HTERT RPE-1 (cell line): ENCODE measurements around the gene BOLA2B.
"Not testable (repeated sequence)": the region's sequence is repeated elsewhere in the genome, so short reads cannot be mapped to it uniquely, and the experiment has no call there.

ENCODE experiments used
- in situ Hi-C: fragments of 300-500 bp; cut with MboI; formaldehyde crosslinking; loops from 4 replicates; pipeline ENCODE4 v1.14.3; 2020; ENCODE audit warnings: low sequenced_read_pairs

BOLA2B gene

DNA sequence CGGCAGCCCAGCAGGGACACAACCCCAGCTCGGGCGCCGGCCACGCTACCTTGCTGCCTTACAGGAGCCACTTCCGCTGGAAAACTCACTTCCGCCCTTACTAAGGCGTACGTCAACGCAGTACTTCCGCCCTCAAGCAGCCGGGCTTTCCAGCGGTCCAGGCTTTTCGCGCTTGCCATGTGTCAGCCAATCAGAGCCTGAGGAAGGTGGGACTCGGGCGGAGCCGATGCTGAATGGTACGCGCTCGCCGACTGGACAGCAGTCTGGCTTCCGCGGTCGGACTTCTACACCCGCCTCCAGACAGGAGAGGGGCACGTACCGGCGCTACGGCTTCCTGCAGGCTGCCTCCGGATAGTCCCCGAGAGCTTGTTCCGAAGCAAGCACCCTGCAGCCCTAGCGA, at the start of gene BOLA2B, which contains the start of gene SLX1A:
Gene BOLA2B (minus strand): TSS at position 52 of the 400 bp plus-strand sequence. CDS start 71 bp downstream, outside the sequence.
Gene SLX1A (plus strand): TSS at position 261 of the 400 bp plus-strand sequence. CDS start 210 bp downstream, outside the sequence.
- in situ Hi-C loops, result not testable (repeated sequence)

DNA sequence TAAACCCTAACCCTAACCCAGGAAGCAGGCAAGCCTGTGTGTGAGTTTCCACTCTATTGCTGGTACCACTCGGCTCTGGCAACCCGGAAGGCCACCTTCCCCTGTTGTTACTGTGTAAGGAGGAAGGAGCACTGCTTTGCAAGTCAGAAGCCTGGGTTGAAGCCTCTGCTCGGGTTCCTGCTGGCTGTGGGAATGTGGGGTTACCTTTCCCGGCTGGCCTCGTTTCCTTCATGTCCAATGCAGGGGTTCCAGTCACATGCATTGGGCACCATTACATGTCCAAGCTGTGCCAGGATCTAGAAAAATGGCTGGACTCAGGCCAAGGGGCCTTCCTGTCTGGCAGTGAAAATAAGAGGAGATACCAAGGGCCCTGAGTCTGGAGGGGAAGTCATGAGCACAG, 23.6 kb upstream of the BOLA2B start:
- in situ Hi-C loops, result not testable (repeated sequence)

DNA sequence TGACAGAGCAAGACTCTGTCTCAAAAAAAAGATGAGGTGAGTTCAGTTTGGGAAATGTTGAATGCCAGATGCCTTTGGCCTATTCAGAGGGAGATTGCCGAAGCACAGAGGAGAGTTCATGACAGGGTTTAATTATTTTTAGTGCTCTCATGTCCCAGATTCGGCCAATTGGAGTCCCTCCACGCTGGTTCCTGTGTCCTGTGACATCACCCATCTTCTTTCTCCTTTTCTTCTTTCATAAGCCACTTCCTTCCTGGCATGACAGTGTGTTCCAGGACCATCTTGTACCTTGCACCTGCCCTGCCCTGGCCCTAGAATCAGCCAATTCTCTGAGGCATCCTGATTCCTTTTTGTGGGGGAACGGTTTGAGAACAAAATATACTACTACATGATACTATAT, 17.9 kb upstream of the BOLA2B start:
- in situ Hi-C loops, result not testable (repeated sequence)

GRCh38 chr16:30209032-30209431, 15.6 kb upstream of the BOLA2B start:
- in situ Hi-C loops, result not testable (repeated sequence)

- in situ Hi-C loops, result not testable (repeated sequence)
Observed at GRCh38 chr16:30207063-30207704, 13.7 kb upstream of the BOLA2B start.

DNA sequence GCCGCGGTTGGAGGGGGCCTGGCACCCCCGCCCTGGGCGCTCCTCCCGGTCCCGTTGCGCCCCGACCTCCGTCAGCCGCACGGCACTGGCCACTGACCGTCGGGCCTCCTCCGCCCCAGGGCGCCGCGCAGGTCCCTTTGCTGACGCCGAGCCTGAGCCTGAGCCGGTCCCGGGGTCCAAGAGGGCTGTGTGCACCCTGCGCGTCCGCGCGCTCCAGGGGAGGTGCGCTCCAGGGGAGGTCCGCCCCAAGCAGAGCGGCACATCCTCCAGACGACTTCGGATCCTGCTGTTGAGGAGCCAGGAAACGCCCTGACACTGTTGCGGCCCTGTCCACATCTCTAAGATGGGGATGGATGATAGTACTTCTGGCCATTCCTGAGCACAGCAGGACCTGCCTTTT, 12.8 kb upstream of the BOLA2B start:
- in situ Hi-C loops, result not testable (repeated sequence)

DNA sequence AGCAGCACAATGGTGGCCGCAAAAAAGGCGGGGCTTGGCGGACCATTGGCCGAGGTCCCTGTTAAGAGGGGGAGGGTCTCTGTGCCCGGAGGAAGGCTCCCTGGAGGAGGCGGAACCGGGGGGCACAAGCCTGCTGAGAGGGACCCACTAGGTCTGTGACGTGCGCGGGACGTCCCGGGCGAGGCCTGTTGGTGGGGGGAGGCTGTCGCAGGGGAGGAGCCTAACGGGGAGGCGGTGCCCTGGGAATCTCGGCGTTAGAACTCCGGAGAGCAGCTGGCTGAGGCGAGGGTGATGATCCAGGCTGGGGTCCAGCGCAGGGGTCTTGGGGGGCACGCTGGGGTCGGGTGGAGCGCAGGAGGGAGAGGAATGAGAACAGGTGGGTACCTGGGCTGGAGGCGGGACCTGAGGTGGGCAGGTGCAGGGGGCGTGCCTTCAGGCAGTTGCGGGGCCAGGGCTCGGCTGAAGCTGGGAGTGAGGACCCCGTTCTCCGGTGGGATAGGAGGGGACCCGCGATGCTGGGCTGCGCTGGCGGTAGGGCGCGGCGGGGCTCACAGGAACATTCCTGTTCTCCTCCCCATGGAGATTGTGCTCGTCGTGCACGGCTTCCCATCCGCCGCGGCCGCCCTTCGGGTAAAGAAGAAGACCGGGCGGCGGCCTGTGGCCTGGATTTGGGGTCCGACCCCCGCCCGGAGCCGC, 12.2 kb upstream of the BOLA2B start:
- in situ Hi-C loops, result not testable (repeated sequence)

DNA sequence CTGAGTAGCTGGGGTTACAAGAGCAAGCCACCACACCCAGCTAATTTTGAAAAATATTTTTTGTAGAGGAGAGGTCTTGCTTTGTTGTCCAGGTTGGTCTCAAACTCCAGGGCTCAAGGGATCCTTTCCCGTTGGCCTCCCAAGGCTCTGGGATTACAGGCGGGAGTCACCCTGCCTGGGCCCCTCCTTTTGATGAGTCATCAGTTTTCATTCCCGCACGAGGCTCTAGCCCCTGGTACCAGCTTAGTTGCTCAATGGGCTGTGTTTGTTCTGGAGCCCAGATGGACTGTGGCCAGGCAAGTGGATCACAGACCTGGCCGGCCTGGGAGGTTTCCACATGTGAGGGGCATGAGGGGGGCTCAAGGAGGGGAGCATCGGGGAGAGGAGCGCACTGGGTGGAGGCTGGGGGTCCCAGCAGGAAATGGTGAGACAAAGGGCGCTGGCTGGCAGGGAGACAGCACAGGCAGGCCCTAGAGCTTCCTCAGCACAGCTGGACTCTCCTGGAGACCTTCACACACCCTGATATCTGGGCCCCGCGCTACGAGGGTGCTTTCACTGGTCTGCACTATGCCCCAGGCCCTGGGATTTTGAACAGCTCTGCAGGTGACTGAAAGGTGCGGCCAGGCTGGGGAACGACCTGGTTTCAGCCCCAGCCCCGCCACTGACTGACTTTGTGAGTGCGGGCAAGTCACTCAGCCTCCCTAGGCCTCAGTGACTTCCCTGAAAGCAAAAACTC, 6.3 kb upstream of the BOLA2B start:
- in situ Hi-C loops, result not testable (repeated sequence)

DNA sequence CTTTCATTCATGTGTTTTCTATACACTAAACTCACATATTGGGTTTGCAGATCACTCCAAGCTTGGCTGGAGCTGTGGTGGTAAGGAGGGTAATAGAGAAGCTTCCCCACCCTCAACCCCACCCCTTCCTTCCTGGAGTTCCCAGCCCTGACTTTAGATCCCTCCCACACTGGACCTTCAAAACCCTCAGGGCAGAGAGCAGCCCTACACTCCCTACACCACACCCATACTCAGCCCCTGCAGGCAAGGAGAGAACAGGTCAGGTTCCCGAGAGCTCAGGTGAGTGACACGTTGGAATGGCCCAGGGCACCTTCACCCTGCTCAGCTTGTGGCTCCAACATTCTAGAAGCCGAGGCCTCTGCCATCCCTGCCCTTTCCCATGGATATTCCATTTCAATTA, 5.6 kb upstream of the BOLA2B start, which contains the start of gene SULT1A3:
Gene SULT1A3 (plus strand): TSS at position 207 of the 400 bp plus-strand sequence. CDS start 1,474 bp downstream, outside the sequence.
- in situ Hi-C loops, result not testable (repeated sequence)

- in situ Hi-C loops, result not testable (repeated sequence)
Observed at GRCh38 chr16:30197001-30197400, 3.5 kb upstream of the BOLA2B start.

- in situ Hi-C loops, result not testable (repeated sequence)
Observed at GRCh38 chr16:30194172-30194925, 883 bp upstream of the BOLA2B start.

GRCh38 chr16:30193098-30193497, 368 bp downstream of the BOLA2B start:
- in situ Hi-C loops, result not testable (repeated sequence)

- in situ Hi-C loops, result not testable (repeated sequence)
Observed at GRCh38 chr16:30191158-30191557, 2.3 kb downstream of the BOLA2B start.

GRCh38 chr16:30187971-30188561, 5.4 kb downstream of the BOLA2B start:
- in situ Hi-C loops, result no loop called here

DNA sequence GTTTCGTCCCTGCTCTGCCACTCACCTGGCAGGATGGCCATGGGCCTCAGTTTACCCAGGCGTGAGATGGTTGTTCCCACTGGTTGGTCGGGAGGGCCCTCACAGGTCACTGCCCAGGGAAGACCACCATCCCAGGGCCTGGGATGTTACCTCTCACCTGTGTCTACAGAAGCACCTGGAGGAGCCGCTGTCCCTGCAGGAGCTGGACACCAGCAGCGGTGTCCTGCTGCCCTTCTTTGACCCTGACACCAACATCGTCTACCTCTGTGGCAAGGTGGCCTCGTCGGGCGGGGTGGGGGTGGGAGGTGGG, 6.0 kb downstream of the BOLA2B start:
- in situ Hi-C loops, result no loop called here

DNA sequence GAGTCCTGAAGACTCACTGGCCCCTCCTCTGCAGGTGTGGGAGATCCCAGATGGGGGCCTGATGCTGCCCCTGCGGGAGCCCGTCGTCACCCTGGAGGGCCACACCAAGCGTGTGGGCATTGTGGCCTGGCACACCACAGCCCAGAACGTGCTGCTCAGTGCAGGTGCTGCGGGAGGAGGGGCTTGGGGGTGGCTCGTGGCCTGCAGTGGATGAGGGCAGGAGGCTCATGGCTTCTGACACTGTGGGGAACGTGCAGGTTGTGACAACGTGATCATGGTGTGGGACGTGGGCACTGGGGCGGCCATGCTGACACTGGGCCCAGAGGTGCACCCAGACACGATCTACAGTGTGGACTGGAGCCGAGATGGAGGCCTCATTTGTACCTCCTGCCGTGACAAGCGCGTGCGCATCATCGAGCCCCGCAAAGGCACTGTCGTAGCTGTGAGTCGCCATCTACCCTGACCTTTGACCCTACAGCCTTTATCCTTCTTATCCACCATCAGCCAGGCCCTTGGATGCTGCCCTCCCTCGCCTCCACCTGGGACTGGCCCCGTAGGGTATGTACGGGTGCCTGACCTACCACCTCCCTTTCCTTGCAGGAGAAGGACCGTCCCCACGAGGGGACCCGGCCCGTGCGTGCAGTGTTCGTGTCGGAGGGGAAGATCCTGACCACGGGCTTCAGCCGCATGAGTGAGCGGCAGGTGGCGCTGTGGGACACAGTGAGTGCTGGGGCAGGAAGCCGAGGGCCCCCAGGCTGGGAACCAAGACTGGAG, 6.5 kb downstream of the BOLA2B start:
- in situ Hi-C loops, result no loop called here

DNA sequence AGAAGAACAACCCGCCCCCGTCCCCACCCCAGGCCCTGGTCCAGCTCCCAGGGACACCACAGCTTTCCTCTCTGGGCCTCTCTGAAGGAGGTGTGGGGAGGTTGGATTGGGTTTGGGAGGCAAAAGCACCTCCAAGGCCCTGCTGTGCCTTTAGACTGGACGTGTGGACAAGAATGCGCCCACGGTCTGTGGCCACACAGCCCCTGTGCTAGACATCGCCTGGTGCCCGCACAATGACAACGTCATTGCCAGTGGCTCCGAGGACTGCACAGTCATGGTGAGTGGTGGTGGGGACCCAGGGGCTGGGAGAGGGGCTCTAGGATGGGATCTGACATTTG, 7.1 kb downstream of the BOLA2B start:
- in situ Hi-C loops, result no loop called here

GRCh38 chr16:30185683-30186421, 7.6 kb downstream of the BOLA2B start:
- in situ Hi-C loops, result no loop called here
